ENCODE measurements around the gene NXPE4.

- TF ChIP-seq CTCF (conservative IDR thresholded peaks at IDR 0.05 in 1 of 2, IDR thresholded peaks at IDR 0.05 in 1 of 2; ENCODE audit: extremely low read depth in 1 of 2, insufficient read depth in 1 of 2, low read depth in 1 of 2, low read length in 2 of 2) (no peak), EZH2 (IDR thresholded peaks at IDR 0.05; ENCODE audit: borderline replicate concordance, low read length) (no peak)
These were observed 883 bp downstream of the NXPE4 start for GRCh38 chr11:114594703-114595102.
